Measurements from ENCODE around the gene RAPGEF1.

GRCh38 chr9:131583836-131584555 is 155.9 kb downstream of the RAPGEF1 start:
- TF ChIP-seq FOXJ3 (CRISPR knock-in tag; IDR thresholded peaks at IDR 0.05; ENCODE audit: borderline replicate concordance) (no peak), CTCF (CRISPR knock-in tag; IDR thresholded peaks at IDR 0.05) (no peak), ZNF431 (CRISPR knock-in tag; IDR thresholded peaks at IDR 0.05; ENCODE audit: borderline replicate concordance, low read depth) (no peak), ZBTB2 (CRISPR knock-in tag; IDR thresholded peaks at IDR 0.05; ENCODE audit: low read depth) (no peak), ZNF619 (CRISPR knock-in tag; IDR thresholded peaks at IDR 0.05) (no peak), SP1 (IDR thresholded peaks at IDR 0.05) (no peak), SP1 (CRISPR knock-in tag; IDR thresholded peaks at IDR 0.05) (no peak), ZNF768 (CRISPR knock-in tag; IDR thresholded peaks at IDR 0.05) (no peak), POLR2AphosphoS5 (IDR thresholded peaks at IDR 0.05; ENCODE audit: low read depth, low read length) (no peak)
